ENCODE data around the gene MRPL32.

GRCh38 chr7:42976371-42976770 lies 44.2 kb downstream of the MRPL32 start:
- TF ChIP-seq CTCF (IDR thresholded peaks at IDR 0.05) (no peak), POLR2A (IDR thresholded peaks at IDR 0.05) (no peak)
